GM12865 (cell line): ENCODE measurements around the gene HAUS5.
A peak's percentile ranks its signal among the peaks of the same experiment; 100 is the strongest.

ENCODE experiments used
- DNase-seq: peaks from one replicate; pipeline ENCODE4 v3.0.0; 2010; ENCODE audit warnings: low read depth
- H3K4me3 ChIP-seq: 2 replicates; pipeline ENCODE4 v1.5.1; 2011; ENCODE audit warnings: mild to moderate bottlenecking, low read depth, low read length, control low read depth
- CTCF ChIP-seq: IDR thresholded peaks from 2 replicates; pipeline ENCODE4 v1.5.1; 2011; ENCODE audit warnings: low read length, control low read depth, low read depth, inconsistent platforms; ENCODE audit not compliant: insufficient read depth; ENCODE audit errors: missing control alignments

The HAUS5 gene

DNA sequence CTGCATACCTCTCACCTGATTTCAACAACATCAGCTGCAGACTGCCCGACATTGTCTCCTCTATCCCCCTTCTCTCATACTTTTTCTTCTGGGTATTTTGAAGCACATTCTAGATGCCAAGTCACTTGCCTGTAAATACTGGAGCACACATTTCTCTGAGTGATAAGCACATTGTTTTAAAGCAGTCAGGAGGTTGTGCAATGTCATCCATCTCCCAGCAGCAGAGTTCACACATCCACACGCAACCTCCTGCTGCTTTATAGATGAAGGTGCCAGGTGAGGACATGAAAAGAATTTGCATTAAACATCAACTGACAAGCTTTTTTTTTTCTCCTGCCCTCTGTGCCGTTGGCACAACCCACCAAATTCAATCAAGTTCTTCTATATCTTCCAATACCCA, 59.3 kb downstream of the HAUS5 start:
- DNase-seq: no peak

GRCh38 chr19:35673121-35673804, 60.7 kb downstream of the HAUS5 start:
- H3K4me3 ChIP-seq: peak overlapping the region; percentile 4
- no peak for TF ChIP-seq CTCF
- DNase-seq: peak; percentile 51

More for the DNA sequence above, 59.3 kb downstream of the HAUS5 start:
- H3K4me3 ChIP-seq: no peak overlapping the region
- no peak for TF ChIP-seq CTCF
